NCI-H1436 treated with DMSO at 0.1 percent for 48 hours (cell line): ENCODE measurements around the gene RCN1.
"Not testable (repeated sequence)": the region's sequence is repeated elsewhere in the genome, so short reads cannot be mapped to it uniquely, and the experiment has no call there.

Experiments
- DNase-seq: peaks from one replicate; lab custom pipeline; 2025; lab: John Stamatoyannopoulos, UW

RCN1 gene

GRCh38 chr11:32113200-32113919 lies 22.5 kb downstream of the RCN1 start:
- no peak for DNase-seq

- no peak for DNase-seq
These were observed 23.0 kb downstream of the RCN1 start for GRCh38 chr11:32113920-32114203.

- DNase-seq: no peak
These were observed 24.6 kb downstream of the RCN1 start for GRCh38 chr11:32115446-32115845.

GRCh38 chr11:32116668-32117067 lies 25.8 kb downstream of the RCN1 start:
- no peak for DNase-seq

GRCh38 chr11:32118025-32118974 lies 27.4 kb downstream of the RCN1 start:
- DNase-seq: no peak

- DNase-seq: not testable (repeated sequence)
These were observed 28.3 kb downstream of the RCN1 start for GRCh38 chr11:32119139-32119538.

GRCh38 chr11:32121012-32121411 lies 30.1 kb downstream of the RCN1 start:
- no peak for DNase-seq

- no peak for DNase-seq
These were observed 31.3 kb downstream of the RCN1 start for GRCh38 chr11:32122200-32122599.

- DNase-seq: no peak
These were observed 40.4 kb downstream of the RCN1 start for GRCh38 chr11:32131321-32131720.

- DNase-seq: no peak
These were observed 45.8 kb downstream of the RCN1 start for GRCh38 chr11:32136657-32137056.

- no peak for DNase-seq
These were observed 46.4 kb downstream of the RCN1 start for GRCh38 chr11:32137263-32137662.

- no peak for DNase-seq
These were observed 47.0 kb downstream of the RCN1 start for GRCh38 chr11:32137869-32138268.

- no peak for DNase-seq
These were observed 48.0 kb downstream of the RCN1 start for GRCh38 chr11:32138902-32139301.

GRCh38 chr11:32139896-32140520 lies 49.1 kb downstream of the RCN1 start:
- no peak for DNase-seq

GRCh38 chr11:32141745-32142546 lies 51.1 kb downstream of the RCN1 start:
- no peak for DNase-seq

GRCh38 chr11:32143378-32143777 lies 52.5 kb downstream of the RCN1 start:
- DNase-seq: no peak

GRCh38 chr11:32145282-32145681 lies 54.4 kb downstream of the RCN1 start:
- DNase-seq: no peak

GRCh38 chr11:32148895-32149294 lies 58.0 kb downstream of the RCN1 start:
- DNase-seq: no peak

- DNase-seq: no peak
These were observed 58.9 kb downstream of the RCN1 start for GRCh38 chr11:32149748-32150147.

- no peak for DNase-seq
These were observed 60.2 kb downstream of the RCN1 start for GRCh38 chr11:32151027-32151426.

GRCh38 chr11:32152216-32152615 lies 61.3 kb downstream of the RCN1 start:
- peak; percentile 26 for DNase-seq

- DNase-seq: no peak
These were observed 61.9 kb downstream of the RCN1 start for GRCh38 chr11:32152821-32153220.
